GM21447 (cell line): Measurements from ENCODE around the gene C3orf18.

ENCODE experiments used
- ATAC-seq: cut with Tn5 transposase; IDR thresholded peaks from one replicate; pipeline ENCODE4 v1.9.1; 2021; ENCODE audit not compliant: unreplicated experiment

C3orf18 gene

GRCh38 chr3:50551681-50552435, 15.7 kb downstream of the C3orf18 start:
- no peak for ATAC-seq

- no peak for ATAC-seq
Observed at GRCh38 chr3:50551054-50551659, 16.4 kb downstream of the C3orf18 start.

- ATAC-seq, result no peak
Observed at GRCh38 chr3:50550079-50550736, 17.3 kb downstream of the C3orf18 start.

- no peak for ATAC-seq
Observed at GRCh38 chr3:50549226-50549625, 18.3 kb downstream of the C3orf18 start.

GRCh38 chr3:50545781-50546180, 21.8 kb downstream of the C3orf18 start:
- no peak for ATAC-seq

GRCh38 chr3:50542177-50543034, 25.1 kb downstream of the C3orf18 start:
- ATAC-seq, result no peak

GRCh38 chr3:50539356-50540286, 27.9 kb downstream of the C3orf18 start:
- no peak for ATAC-seq

- ATAC-seq, result no peak
Observed at GRCh38 chr3:50537421-50538129, 30.0 kb downstream of the C3orf18 start.

GRCh38 chr3:50536471-50537180, 30.9 kb downstream of the C3orf18 start:
- ATAC-seq, result no peak

GRCh38 chr3:50534681-50535330, 32.7 kb downstream of the C3orf18 start:
- no peak for ATAC-seq

- ATAC-seq, result no peak
Observed at GRCh38 chr3:50533807-50534461, 33.6 kb downstream of the C3orf18 start.

GRCh38 chr3:50533316-50533715, 34.2 kb downstream of the C3orf18 start:
- ATAC-seq, result no peak

- no peak for ATAC-seq
Observed at GRCh38 chr3:50532062-50532705, 35.4 kb downstream of the C3orf18 start.

GRCh38 chr3:50531201-50531600, 36.3 kb downstream of the C3orf18 start:
- ATAC-seq, result no peak

GRCh38 chr3:50530001-50530970, 37.3 kb downstream of the C3orf18 start:
- no peak for ATAC-seq

GRCh38 chr3:50525987-50526386, 41.6 kb downstream of the C3orf18 start:
- ATAC-seq, result no peak
